MCF 10A (cell line): ENCODE data around the gene HDLBP. TPM values are rescaled to one million over a fixed set of nuclear protein-coding genes. Genes with fewer than 3 reads are reported as not detected.
A peak's percentile ranks its signal among the peaks of the same experiment; 100 is the strongest.

Source experiments
- BruUV-seq: library from RNA; stranded (reverse); fragments of 400-500 nt; replicated peaks from 2 replicates; lab custom pipeline; 2021; lab: Mats Ljungman, UMichigan
- CTCF ChIA-PET: fragments of 300-600 bp; sonication (Branson Sonifier 250); formaldehyde crosslinking; extraction: SDS; loops from one replicate; lab custom pipeline; 2021; ENCODE audit warnings: antibody characterized with exemption, inconsistent platforms; lab: Yijun Ruan, JAX
- POLR2A ChIA-PET: fragments of 300-600, 350-650 bp; sonication (Branson Sonifier 250); formaldehyde crosslinking; extraction: SDS; loops from one replicate; lab custom pipeline; 2020; ENCODE audit warnings: antibody characterized with exemption, inconsistent platforms; lab: Yijun Ruan, JAX
- DNase-seq: peaks from one replicate; pipeline ENCODE4 v3.0.0-alpha.2; 2018; ENCODE audit not compliant: unreplicated experiment
- H3K27ac Mint-ChIP-seq: one replicate; pipeline ENCODE4 v1.8.0; 2022; ENCODE audit warnings: mild to moderate bottlenecking, low read depth, mixed read lengths; ENCODE audit not compliant: unreplicated experiment
- H3K27me3 Mint-ChIP-seq: one replicate; pipeline ENCODE4 v1.8.0; 2022; ENCODE audit warnings: mixed read lengths; ENCODE audit not compliant: insufficient read depth, unreplicated experiment
- H3K36me3 Mint-ChIP-seq: one replicate; pipeline ENCODE4 v1.8.0; 2022; ENCODE audit warnings: mild to moderate bottlenecking, moderate library complexity, mixed read lengths; ENCODE audit not compliant: insufficient read depth, unreplicated experiment
- H3K4me1 Mint-ChIP-seq: one replicate; pipeline ENCODE4 v1.8.0; 2022; ENCODE audit warnings: mixed read lengths; ENCODE audit not compliant: insufficient read depth, unreplicated experiment
- H3K4me3 Mint-ChIP-seq: one replicate; pipeline ENCODE4 v1.8.0; 2022; ENCODE audit warnings: mild to moderate bottlenecking, moderate library complexity, mixed read lengths; ENCODE audit not compliant: unreplicated experiment
- H3K9me3 Mint-ChIP-seq: one replicate; pipeline ENCODE4 v1.8.0; 2022; ENCODE audit warnings: mixed read lengths; ENCODE audit not compliant: unreplicated experiment
- intact Hi-C: fragments of 100-400 bp; cut with micrococcal nuclease; formaldehyde crosslinking; loops from 2 replicates; pipeline ENCODE4 v1.14.1; 2022
- total RNA-seq: library from RNA; stranded (reverse); gene quantifications from 2 replicates; pipeline ENCODE4 v1.2.3, GENCODE V29; 2022
- TF ChIP-seq, protein P1 (sequence below): fragments of 200-600 bp; IDR thresholded peaks from one replicate; pipeline ENCODE4 v1.8.0; 2022; ENCODE audit warnings: antibody characterized with exemption, mild to moderate bottlenecking; ENCODE audit not compliant: unreplicated experiment

HDLBP gene
- total RNA-seq, 1 experiment from 2014 or later: 670 TPM

DNA sequence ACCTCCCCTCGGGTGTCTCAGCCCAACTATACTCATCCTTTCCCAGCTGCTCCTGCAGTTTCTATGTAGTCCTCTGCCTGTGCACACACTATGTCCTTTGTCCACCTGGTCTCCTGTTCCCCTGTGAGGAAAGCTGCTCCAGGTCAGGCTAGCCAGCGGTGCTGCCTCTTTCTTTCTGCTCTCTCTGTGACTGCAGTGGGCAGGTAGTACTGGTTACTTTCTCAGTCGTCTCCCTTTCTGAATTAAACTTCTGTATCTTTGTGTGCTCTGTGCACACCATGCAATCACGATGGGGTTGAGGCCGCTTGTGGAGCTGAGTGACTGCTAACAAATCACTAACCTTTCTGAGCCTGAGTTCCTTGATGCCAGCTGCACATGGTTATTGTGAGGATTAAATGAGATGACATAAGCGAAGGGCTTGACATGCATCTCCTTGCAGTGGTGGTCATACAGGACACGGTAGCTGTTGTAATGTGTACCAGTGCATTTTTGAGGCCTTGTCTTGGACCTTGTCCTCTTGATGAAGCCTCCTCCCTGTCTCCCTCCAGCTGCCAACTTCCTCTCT is 44.1 kb upstream of the HDLBP start:
- ChIA-PET CTCF (interaction anchor here (0.9 kb wide), 1 partner anchor 30 kb away, joined by 3 read pairs; no protein-coding TSS in a partner anchor), POLR2A (interaction anchor here (0.6 to 1.6 kb wide), 7 partner anchors 9 to 45 kb away, joined by 3 to 5 read pairs (median 3); partner anchors contain the start of genes HDLBP and SEPTIN2)
- Mint-ChIP-seq H3K4me1 (peaks cover 30% of the 10 kb centered on the region), H3K36me3 (peaks cover 6% of the 10 kb centered on the region), H3K27ac (no peak overlapping the region), H3K9me3 (no peaks in the 10 kb centered on the region), H3K27me3 (no peaks in the 10 kb centered on the region), H3K4me3 (no peak overlapping the region)
- intact Hi-C loops: loop anchor here (10.0 kb wide), 1 partner anchor 275 kb away; the partner anchor contains the start of genes ATG4B and THAP4
- TF ChIP-seq, protein P1, sequence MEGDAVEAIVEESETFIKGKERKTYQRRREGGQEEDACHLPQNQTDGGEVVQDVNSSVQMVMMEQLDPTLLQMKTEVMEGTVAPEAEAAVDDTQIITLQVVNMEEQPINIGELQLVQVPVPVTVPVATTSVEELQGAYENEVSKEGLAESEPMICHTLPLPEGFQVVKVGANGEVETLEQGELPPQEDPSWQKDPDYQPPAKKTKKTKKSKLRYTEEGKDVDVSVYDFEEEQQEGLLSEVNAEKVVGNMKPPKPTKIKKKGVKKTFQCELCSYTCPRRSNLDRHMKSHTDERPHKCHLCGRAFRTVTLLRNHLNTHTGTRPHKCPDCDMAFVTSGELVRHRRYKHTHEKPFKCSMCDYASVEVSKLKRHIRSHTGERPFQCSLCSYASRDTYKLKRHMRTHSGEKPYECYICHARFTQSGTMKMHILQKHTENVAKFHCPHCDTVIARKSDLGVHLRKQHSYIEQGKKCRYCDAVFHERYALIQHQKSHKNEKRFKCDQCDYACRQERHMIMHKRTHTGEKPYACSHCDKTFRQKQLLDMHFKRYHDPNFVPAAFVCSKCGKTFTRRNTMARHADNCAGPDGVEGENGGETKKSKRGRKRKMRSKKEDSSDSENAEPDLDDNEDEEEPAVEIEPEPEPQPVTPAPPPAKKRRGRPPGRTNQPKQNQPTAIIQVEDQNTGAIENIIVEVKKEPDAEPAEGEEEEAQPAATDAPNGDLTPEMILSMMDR: no peak
- no TSS peak for BruUV-seq
- DNase-seq: no peak

DNA sequence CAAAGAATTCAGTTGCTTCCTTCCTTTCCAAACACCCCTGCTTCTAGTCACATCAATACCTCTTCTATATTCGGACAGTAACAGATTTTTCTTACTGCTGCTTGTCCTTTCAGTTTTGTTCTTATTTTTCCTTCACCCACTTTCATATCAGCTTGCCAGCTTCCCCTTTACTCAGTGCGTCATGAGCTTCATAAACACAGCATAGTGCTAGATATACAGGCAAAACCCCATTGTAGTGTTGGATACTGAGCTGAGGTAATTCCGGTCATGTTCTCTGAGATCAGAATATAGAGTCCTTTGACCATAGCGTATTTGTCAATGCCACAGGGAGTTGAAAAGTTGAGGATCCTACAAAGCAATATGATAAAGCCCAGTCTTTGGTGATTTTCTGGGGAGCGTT is 43.0 kb upstream of the HDLBP start:
- no peak for DNase-seq
- Mint-ChIP-seq H3K4me3 (no peak overlapping the region), H3K36me3 (peaks cover 14% of the 10 kb centered on the region), H3K4me1 (peaks cover 34% of the 10 kb centered on the region), H3K27me3 (no peaks in the 10 kb centered on the region), H3K27ac (no peak overlapping the region), H3K9me3 (no peaks in the 10 kb centered on the region)
- TF ChIP-seq, protein P1: no peak
- BruUV-seq: no TSS peak
- ChIA-PET POLR2A (interaction anchor here (1.2 to 1.6 kb wide), 2 partner anchors 33 to 44 kb away, joined by 5 to 8 read pairs; no protein-coding TSS in a partner anchor), CTCF (interaction anchor here (0.7 to 0.9 kb wide), 2 partner anchors 33 to 63 kb away, joined by 3 read pairs; no protein-coding TSS in a partner anchor)
- intact Hi-C loops: loop anchor here (10.0 kb wide), 1 partner anchor 276 kb away; the partner anchor contains the start of genes ATG4B and THAP4

DNA sequence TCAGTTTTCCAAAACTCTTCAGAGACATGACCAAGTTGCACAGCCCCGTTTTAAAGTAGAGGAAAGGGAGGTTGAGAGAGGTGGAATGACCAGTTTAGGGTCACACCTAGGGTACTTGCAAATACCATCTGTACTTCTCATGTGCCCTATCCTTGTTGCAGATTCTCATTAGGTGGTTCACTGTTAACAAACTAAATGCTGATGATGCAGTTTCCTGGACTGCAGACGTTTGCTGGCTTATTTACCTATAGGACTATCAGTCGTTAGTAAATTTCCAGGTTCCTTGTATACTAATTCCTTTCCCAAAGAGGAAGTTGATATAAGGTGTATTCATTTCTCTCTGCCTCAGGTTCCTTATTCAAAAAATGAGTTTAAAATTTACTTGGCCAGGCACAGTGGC is 42.1 kb upstream of the HDLBP start:
- peaks cover 34% of the 10 kb centered on the region for H3K4me1 Mint-ChIP-seq
- no TSS peak for BruUV-seq
- intact Hi-C loops: loop anchor here (10.0 kb wide), 1 partner anchor 277 kb away; the partner anchor contains the start of genes ATG4B and THAP4
- TF ChIP-seq, protein P1: no peak
- peaks cover 22% of the 10 kb centered on the region for H3K36me3 Mint-ChIP-seq
- POLR2A ChIA-PET: interaction anchor here (1.2 to 1.6 kb wide), 2 partner anchors 34 to 43 kb away, joined by 5 to 8 read pairs; no protein-coding TSS in a partner anchor
- CTCF ChIA-PET: interaction anchor here (0.9 kb wide), 1 partner anchor 34 kb away, joined by 3 read pairs; no protein-coding TSS in a partner anchor
- DNase-seq: no peak
- H3K27me3 Mint-ChIP-seq: no peaks in the 10 kb centered on the region
- no peaks in the 10 kb centered on the region for H3K9me3 Mint-ChIP-seq
- peak overlapping the region; percentile 78 for H3K27ac Mint-ChIP-seq
- peak overlapping the region; percentile 73 for H3K4me3 Mint-ChIP-seq

DNA sequence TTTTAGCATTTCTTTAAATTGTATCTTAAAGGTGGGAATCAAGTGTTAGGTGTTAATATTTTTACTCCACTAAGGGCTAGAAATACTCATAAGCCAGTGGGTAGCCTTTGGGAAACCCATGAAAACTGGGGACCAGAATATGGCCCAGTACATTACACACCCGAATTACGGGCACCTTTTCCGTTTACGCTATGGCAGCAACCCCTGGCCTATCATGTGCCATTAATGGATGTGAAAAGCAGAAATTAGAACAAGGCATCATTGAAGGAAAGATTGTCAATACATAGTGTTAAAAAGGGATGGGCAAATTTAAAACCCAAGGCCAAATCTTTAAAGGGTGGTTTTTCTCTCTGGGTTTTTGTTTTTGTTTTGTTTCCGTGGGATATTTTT is 41.4 kb upstream of the HDLBP start:
- Mint-ChIP-seq H3K27me3 (no peaks in the 10 kb centered on the region), H3K36me3 (peaks cover 28% of the 10 kb centered on the region), H3K4me3 (peak overlapping the region; percentile 73), H3K9me3 (no peaks in the 10 kb centered on the region), H3K4me1 (peaks cover 34% of the 10 kb centered on the region), H3K27ac (peak overlapping the region; percentile 78)
- no peak for DNase-seq
- TSS peak; percentile 1 for BruUV-seq
- POLR2A ChIA-PET: interaction anchor here (0.6 to 1.0 kb wide), 2 partner anchors 25 to 40 kb away, joined by 3 to 5 read pairs; no protein-coding TSS in a partner anchor
- TF ChIP-seq, protein P1: no peak
- intact Hi-C loops: loop anchor here (10.0 kb wide), 1 partner anchor 278 kb away; the partner anchor contains the start of genes ATG4B and THAP4
- CTCF ChIA-PET: no interaction called here
